T1000 (cell line): ENCODE measurements around the gene DPYD.

ENCODE experiments used
- DNase-seq: peaks from one replicate; lab custom pipeline; 2025; ENCODE audit warnings: mixed read lengths; lab: John Stamatoyannopoulos, UW

The DPYD gene

DNA sequence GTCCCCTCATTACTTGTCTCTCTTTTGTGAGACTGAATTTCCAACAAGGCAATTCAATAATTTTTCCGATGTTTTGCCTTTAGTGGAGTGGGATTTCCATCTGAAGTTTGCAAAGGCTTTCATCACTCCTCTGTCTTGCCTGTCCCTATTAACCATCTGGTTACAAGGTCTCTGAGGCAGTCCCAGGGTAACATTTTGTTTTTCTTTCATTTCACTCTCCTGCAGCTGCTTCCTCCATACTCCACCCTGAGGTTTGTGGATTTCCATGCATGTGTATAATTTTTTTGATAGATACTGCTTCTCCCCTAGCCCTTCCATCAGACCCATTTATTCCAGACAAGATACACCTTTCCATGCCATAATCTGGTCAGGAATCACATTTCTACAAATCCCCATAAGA, 832.4 kb downstream of the DPYD start:
- no peak for DNase-seq

GRCh38 chr1:97084546-97084945, 836.3 kb downstream of the DPYD start:
- DNase-seq: no peak

DNA sequence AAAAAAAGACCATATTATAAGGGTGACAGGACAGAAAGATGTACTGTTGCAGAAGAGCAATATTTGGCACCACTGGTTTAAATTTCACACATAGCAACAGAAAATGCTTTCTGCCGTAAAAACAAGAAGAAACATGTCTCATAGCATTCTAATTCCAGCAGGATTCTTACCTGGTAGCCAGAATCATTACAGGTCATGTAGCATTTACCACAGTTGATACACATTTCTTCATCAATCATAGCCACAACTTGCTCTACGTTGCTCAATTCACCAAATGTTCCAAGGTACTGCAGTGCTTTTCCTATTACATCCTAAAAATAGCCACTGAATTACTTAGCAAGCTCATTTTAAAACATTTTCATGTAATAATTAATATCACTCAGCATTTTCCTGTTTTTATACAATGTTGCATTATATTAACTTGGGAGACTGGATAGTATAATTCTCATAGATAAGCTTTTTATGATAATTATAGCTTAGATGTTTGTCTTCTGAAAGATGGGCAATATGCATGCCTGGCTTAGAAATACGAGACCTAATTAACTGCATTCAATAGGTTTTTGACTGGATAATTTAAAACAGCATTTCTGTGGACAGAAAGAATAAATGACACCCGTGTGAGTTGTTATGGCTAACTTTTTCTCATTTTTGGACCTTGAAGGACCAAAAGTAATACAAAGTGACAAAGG, 838.5 kb downstream of the DPYD start:
- no peak for DNase-seq

GRCh38 chr1:97078872-97079271, 842.0 kb downstream of the DPYD start:
- DNase-seq: no peak

GRCh38 chr1:97077221-97077620, 843.6 kb downstream of the DPYD start:
- no peak for DNase-seq

DNA sequence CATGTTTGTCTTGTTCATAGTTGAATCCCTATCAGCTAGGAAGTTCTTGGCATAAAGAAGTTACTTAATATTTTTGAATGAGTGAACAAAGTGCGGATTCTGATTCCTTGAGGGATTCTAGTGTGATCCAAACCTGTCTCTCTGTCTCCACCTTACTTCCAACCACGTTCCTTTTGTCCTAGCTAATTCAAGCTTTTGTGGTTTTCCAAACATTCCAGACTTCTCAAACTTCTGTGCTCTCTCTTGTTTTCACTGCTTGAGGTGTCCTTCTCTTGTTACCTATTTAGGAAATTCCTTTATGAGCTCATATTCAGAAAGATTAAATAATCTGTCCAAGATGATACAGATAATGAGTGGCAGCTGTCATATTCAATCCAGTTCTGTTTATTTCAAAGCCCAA, 846.1 kb downstream of the DPYD start:
- no peak for DNase-seq

GRCh38 chr1:97073936-97074335, 846.9 kb downstream of the DPYD start:
- DNase-seq: no peak

GRCh38 chr1:97073169-97073568, 847.7 kb downstream of the DPYD start:
- no peak for DNase-seq

DNA sequence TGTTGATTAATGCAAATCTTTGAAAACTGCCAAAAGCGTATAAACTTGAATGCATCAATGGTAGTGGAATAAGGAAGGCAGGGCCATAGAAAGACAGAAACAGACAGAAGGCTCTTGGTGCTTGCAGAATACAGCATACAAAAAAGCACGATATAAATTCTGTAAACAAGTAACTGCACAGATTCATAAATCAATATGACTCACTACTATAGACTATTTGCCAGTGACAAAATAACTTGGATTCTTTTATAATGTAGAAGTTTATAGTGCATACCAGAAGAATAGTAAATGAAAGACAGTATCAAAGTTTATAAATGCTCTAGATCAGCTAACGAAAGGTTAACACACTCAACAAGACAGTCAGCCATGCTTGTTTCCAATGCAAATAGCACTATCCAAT, 849.7 kb downstream of the DPYD start:
- no peak for DNase-seq

DNA sequence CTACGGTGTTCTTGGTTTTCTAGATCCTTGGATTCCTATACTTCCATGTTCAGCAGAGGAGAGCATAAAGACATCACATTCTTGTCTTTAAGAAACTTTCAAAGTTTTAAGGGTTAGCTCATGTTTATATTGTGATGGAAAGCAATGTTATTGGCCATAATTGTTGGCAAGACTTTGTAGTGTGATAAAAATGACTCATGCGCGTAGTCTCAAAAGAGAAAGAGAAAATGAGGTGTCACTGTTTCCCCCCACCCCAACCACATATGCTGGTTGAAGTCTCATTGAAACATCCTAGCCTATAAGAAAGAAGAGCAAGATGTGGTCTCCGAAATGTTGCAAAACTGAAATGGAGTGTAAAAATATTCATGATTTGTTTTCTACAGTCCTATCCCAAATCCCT, 850.5 kb downstream of the DPYD start:
- DNase-seq: no peak

GRCh38 chr1:97069312-97069711, 851.5 kb downstream of the DPYD start:
- no peak for DNase-seq

- DNase-seq: no peak
These were observed 854.0 kb downstream of the DPYD start for GRCh38 chr1:97066860-97067259.

DNA sequence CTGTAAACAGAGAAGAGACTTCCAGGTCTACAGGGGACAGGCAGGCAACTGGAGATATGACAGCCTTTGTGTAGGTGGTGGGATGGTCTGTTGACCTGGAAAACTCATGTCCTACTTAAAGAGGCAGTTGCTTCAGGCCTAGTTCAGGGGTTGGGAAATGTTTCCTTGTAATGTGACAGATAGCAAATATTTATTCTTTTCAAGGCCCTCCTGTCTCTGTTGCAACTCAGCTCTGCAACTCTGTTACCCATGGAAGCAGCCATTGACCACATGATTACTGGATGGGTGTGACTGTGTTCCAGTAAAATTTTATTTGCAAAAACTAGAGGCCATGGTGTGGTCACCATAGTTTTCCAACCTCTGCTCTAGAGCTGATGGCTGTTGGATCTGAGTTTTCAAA, 857.3 kb downstream of the DPYD start:
- no peak for DNase-seq

DNA sequence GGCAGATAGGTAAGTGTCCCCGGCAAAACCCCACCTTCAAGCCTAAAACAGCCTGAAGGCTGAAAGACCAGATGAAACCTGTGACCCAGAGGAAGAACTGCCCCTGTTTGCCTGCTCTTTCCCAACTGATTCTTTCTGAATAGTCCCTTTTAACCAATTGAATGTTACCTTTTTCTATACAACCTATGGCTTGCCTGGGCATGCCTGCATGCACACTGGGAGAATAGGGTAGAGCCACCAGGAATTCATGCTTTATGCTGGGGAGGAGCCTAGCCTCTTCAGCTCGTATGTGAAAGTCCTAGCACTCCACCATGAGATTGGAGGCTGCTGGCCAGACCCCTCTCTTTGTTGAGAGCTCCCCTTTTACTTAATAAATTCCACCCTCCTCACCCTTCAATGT, 859.2 kb downstream of the DPYD start:
- no peak for DNase-seq

DNA sequence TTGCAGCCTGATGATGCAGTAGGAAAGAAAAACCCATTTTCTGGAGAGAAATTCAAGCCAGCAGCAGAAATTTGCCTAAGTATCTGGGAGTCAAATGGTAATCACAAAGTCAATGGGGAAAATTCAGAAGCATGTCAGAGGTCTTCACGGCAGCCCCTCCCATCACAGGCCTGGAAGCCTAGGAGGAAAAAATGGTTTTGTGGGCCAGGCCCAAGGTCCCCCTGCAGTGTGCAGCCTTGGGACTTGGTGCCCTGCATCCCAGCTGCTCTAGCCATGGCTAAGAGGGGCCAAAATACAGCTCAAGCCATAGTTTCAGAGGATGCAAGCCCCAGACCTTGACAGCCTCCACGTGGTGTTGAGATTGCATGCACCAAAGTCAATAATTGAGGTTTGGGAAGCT, 864.4 kb downstream of the DPYD start:
- no peak for DNase-seq

DNA sequence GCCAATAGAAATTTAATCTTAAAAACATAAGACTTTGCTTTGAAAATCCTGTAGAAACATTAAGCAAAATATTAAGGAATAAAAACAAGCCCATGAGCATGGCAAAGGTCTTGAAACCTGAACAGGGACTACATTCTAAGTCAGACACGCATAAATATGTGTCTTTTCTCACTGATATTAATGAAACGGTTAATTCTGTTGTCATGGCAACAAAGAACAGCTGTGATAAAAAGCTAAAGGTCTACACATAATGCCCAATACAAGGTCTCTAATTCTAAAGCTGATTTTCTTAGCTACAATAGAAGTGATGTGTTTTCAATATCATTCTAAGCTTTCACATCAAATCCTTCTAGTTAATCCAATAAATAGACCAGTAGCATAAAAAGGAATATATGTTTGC, 867.6 kb downstream of the DPYD start:
- DNase-seq: no peak

GRCh38 chr1:97051823-97052222, 869.0 kb downstream of the DPYD start:
- no peak for DNase-seq

DNA sequence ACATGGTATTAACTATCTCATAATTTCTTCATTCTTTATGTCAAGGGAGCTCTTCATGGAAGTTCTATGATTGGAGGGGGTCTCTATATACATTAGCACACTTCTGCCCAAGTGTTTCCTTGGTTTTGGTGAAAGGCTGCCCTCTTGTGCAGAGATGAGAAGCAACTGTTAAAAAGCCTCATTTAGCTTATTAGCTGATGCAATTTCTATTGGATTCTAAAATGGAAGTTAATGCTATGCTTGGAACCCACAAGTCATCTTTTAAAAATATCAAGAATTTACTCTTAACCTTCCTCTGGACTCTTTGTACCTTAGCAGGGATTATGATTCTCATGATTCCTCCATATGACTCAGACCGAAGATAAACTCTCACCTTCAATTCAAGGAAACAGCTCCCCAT, 870.3 kb downstream of the DPYD start:
- no peak for DNase-seq

DNA sequence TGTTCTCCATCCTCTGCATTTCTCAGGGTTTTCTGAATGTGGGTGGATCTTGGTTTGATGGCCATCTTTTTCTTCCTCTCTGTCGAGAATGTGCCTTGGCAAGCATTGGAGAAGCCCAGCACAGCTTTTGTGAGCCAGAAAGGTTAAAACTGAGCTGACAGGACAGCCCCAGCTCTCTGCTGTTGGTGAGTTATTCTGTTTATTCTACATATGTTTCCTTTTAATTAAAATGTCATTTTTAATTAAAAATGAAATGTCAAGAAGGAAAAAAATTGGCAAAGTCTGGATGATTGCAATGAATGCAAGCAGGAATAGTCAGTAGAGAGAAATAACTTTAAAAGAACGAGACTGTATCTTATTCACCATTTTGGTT, 873.4 kb downstream of the DPYD start:
- no peak for DNase-seq

DNA sequence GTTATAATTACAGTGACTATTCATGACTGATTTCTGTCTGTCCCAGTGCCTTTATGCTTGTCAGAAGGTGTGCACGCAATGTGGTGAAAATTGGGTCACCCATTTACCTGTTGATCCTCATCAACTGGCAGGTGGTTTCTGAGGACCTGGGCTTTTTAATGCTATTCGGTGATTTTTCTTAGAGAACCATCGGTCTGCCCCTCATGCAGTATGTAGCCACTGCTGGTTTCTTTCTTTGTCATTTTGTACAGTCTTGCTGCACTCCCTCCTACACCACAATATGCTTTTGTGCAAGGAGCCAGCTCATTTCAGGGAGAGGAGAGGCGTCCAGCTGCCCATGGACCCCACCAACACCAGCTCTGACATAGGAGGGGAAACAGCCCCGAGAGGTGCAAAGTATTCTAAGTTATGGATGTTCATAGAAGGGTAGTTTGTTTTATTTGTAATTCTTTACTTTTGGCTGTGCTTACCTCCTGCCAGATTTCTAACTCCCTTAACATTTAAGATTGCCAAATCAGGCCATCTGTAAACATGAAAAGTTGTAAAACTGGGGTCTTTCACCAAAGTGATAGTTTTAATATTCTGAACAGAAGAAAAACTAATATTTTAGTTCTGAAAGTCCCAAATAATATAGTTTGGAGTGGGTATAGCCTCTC, 873.9 kb downstream of the DPYD start:
- no peak for DNase-seq

GRCh38 chr1:97044159-97044760, 876.6 kb downstream of the DPYD start:
- no peak for DNase-seq

GRCh38 chr1:97042551-97042950, 878.3 kb downstream of the DPYD start:
- DNase-seq: no peak

- DNase-seq: no peak
These were observed 879.8 kb downstream of the DPYD start for GRCh38 chr1:97041026-97041425.

DNA sequence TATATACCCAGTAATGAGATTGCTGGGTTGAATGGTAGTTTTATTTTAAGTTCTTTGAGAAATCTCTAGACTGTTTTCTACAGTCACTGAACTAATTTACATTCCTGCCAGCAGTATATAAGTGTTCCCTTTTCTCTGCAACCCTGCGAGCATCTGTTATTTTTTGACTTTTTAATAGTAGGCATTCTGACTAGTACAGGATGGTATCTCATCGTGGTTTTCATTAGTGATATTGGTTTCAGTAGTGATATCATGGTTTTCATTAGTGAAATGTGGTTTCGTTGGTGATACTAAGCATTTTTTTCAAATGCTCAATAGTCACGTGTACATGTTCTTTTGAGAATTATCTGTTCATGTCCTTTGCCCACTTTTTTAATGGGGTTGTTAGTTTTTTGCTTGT, 882.4 kb downstream of the DPYD start:
- no peak for DNase-seq
